Fibroblast of skin of right quadriceps (primary cell): ENCODE measurements around the gene COG2.

Source experiments
- DNase-seq: peaks from one replicate; pipeline ENCODE4 v3.0.0-alpha.2; 2013

Gene COG2

GRCh38 chr1:230725256-230726012 lies 83.2 kb downstream of the COG2 start:
- no peak for DNase-seq

- DNase-seq = peak; percentile 13
Measured at GRCh38 chr1:230728710-230729392, 86.6 kb downstream of the COG2 start.

- DNase-seq = no peak
Measured at GRCh38 chr1:230730977-230731376, 88.7 kb downstream of the COG2 start.

GRCh38 chr1:230735447-230735846 lies 93.2 kb downstream of the COG2 start:
- no peak for DNase-seq

- DNase-seq = no peak
Measured at GRCh38 chr1:230737622-230738262, 95.5 kb downstream of the COG2 start.

GRCh38 chr1:230739564-230740290 lies 97.4 kb downstream of the COG2 start:
- DNase-seq = no peak
